ENCODE data around the gene VMO1. TPM values are rescaled to one million over a fixed set of nuclear protein-coding genes. Genes with fewer than 3 reads are reported as not detected.
A peak's percentile ranks its signal among the peaks of the same experiment; 100 is the strongest.

VMO1 gene
- total RNA-seq, 1 donor from 2014 or later: 0.75 TPM

- no peak for DNase-seq (ENCODE audit: low read depth)
- peaks cover 21% of the 10 kb centered on the region for H3K27me3 ChIP-seq (ENCODE audit: insufficient read depth, low read length)
- H2AFZ ChIP-seq (ENCODE audit: low read depth, low read length): no peak overlapping the region
- no peak overlapping the region for H3K4me2 ChIP-seq (ENCODE audit: low read length)
- H3K27ac ChIP-seq (ENCODE audit: low read depth, low read length): no peak overlapping the region
- Mint-ChIP-seq H3K4me1 (ENCODE audit: low read depth, unreplicated experiment) (no peaks in the 10 kb centered on the region), H3K36me3 (ENCODE audit: low read depth, unreplicated experiment) (no peaks in the 10 kb centered on the region), H3K9me3 (ENCODE audit: unreplicated experiment) (no peaks in the 10 kb centered on the region), H3K27me3 (ENCODE audit: low read depth, unreplicated experiment) (peaks cover 42% of the 10 kb centered on the region), H3K4me3 (ENCODE audit: unreplicated experiment) (no peak overlapping the region), H3K27ac (ENCODE audit: unreplicated experiment) (no peak overlapping the region)
- H3K9me3 ChIP-seq (ENCODE audit: insufficient read depth, low read depth, low read length): no peaks in the 10 kb centered on the region
- H3K36me3 ChIP-seq (ENCODE audit: insufficient read depth, low read length): no peaks in the 10 kb centered on the region
- no peak for FAIRE-seq
- no peaks in the 10 kb centered on the region for H3K79me2 ChIP-seq (ENCODE audit: insufficient read depth, low read length)
- no peak overlapping the region for H3K9ac ChIP-seq (ENCODE audit: low read length)
- no peak overlapping the region for H3K4me3 ChIP-seq (ENCODE audit: insufficient read depth, low read depth, low read length)
- no peaks in the 10 kb centered on the region for H3K4me1 ChIP-seq (ENCODE audit: insufficient read depth, low read length)
- TF ChIP-seq EZH2 (IDR thresholded peaks at IDR 0.05; ENCODE audit: insufficient read depth, low read length): no peak
- TF ChIP-seq CTCF (IDR thresholded peaks at IDR 0.05; ENCODE audit: insufficient read depth, low read depth, low read length): no peak
- no peaks in the 10 kb centered on the region for H4K20me1 ChIP-seq (ENCODE audit: insufficient read depth, low read length)
Observed at GRCh38 chr17:4772235-4772613, 13.9 kb downstream of the VMO1 start.

GRCh38 chr17:4771519-4772234, 14.5 kb downstream of the VMO1 start, which contains the start of gene TM4SF5:
TM4SF5 (plus strand) TSS chr17:4771886; CDS start chr17:4771923, 37 bp downstream.
- Histone ChIP-seq H3K36me3 (ENCODE audit: insufficient read depth, low read length) (no peaks in the 10 kb centered on the region), H4K20me1 (ENCODE audit: insufficient read depth, low read length) (no peaks in the 10 kb centered on the region), H3K4me3 (ENCODE audit: insufficient read depth, low read depth, low read length) (no peak within 1 kb of the TSS), H3K27me3 (ENCODE audit: insufficient read depth, low read length) (peaks cover 21% of the 10 kb centered on the region), H3K9me3 (ENCODE audit: insufficient read depth, low read depth, low read length) (no peaks in the 10 kb centered on the region), H3K9ac (ENCODE audit: low read length) (no peak within 1 kb of the TSS), H3K27ac (ENCODE audit: low read depth, low read length) (no peak within 1 kb of the TSS), H3K4me1 (ENCODE audit: insufficient read depth, low read length) (no peaks in the 10 kb centered on the region), H2AFZ (ENCODE audit: low read depth, low read length) (no peak within 1 kb of the TSS), H3K4me2 (ENCODE audit: low read length) (no peak within 1 kb of the TSS), H3K79me2 (ENCODE audit: insufficient read depth, low read length) (no peaks in the 10 kb centered on the region)
- TF ChIP-seq CTCF (IDR thresholded peaks at IDR 0.05; ENCODE audit: insufficient read depth, low read depth, low read length) (no peak), EZH2 (IDR thresholded peaks at IDR 0.05; ENCODE audit: insufficient read depth, low read length) (no peak)
- FAIRE-seq: no peak
- no peak for DNase-seq (ENCODE audit: low read depth)
- H3K27ac Mint-ChIP-seq (ENCODE audit: unreplicated experiment): no peak within 1 kb of the TSS
- no peaks in the 10 kb centered on the region for H3K9me3 Mint-ChIP-seq (ENCODE audit: unreplicated experiment)
- H3K36me3 Mint-ChIP-seq (ENCODE audit: low read depth, unreplicated experiment): no peaks in the 10 kb centered on the region
- H3K4me1 Mint-ChIP-seq (ENCODE audit: low read depth, unreplicated experiment): no peaks in the 10 kb centered on the region
- H3K4me3 Mint-ChIP-seq (ENCODE audit: unreplicated experiment): no peak within 1 kb of the TSS
- peaks cover 38% of the 10 kb centered on the region for H3K27me3 Mint-ChIP-seq (ENCODE audit: low read depth, unreplicated experiment)

GRCh38 chr17:4769628-4770027, 16.5 kb downstream of the VMO1 start:
- no peaks in the 10 kb centered on the region for H3K9me3 Mint-ChIP-seq (ENCODE audit: unreplicated experiment)
- no peaks in the 10 kb centered on the region for H3K36me3 Mint-ChIP-seq (ENCODE audit: low read depth, unreplicated experiment)
- Histone ChIP-seq H3K4me2 (ENCODE audit: low read length) (no peak overlapping the region), H3K36me3 (ENCODE audit: insufficient read depth, low read length) (no peaks in the 10 kb centered on the region), H3K27ac (ENCODE audit: low read depth, low read length) (no peak overlapping the region), H2AFZ (ENCODE audit: low read depth, low read length) (no peak overlapping the region), H3K9me3 (ENCODE audit: insufficient read depth, low read depth, low read length) (no peaks in the 10 kb centered on the region), H4K20me1 (ENCODE audit: insufficient read depth, low read length) (no peaks in the 10 kb centered on the region), H3K27me3 (ENCODE audit: insufficient read depth, low read length) (peaks cover 18% of the 10 kb centered on the region), H3K4me1 (ENCODE audit: insufficient read depth, low read length) (no peaks in the 10 kb centered on the region), H3K79me2 (ENCODE audit: insufficient read depth, low read length) (no peaks in the 10 kb centered on the region), H3K4me3 (ENCODE audit: insufficient read depth, low read depth, low read length) (no peak overlapping the region), H3K9ac (ENCODE audit: low read length) (no peak overlapping the region)
- H3K4me3 Mint-ChIP-seq (ENCODE audit: unreplicated experiment): no peak overlapping the region
- no peak for FAIRE-seq
- H3K27ac Mint-ChIP-seq (ENCODE audit: unreplicated experiment): no peak overlapping the region
- peaks cover 38% of the 10 kb centered on the region for H3K27me3 Mint-ChIP-seq (ENCODE audit: low read depth, unreplicated experiment)
- TF ChIP-seq CTCF (IDR thresholded peaks at IDR 0.05; ENCODE audit: insufficient read depth, low read depth, low read length): no peak
- TF ChIP-seq EZH2 (IDR thresholded peaks at IDR 0.05; ENCODE audit: insufficient read depth, low read length): no peak
- no peaks in the 10 kb centered on the region for H3K4me1 Mint-ChIP-seq (ENCODE audit: low read depth, unreplicated experiment)
- peak; percentile 20 for DNase-seq (ENCODE audit: low read depth)
